Trophoblast cell (in vitro differentiated cells and primary cell): ENCODE measurements around the gene TRMT6.

Source experiments
- DNase-seq, 2 donors: peaks; one replicate each; pipeline ENCODE4 v3.0.0-alpha.2; 2016
- H2AFZ ChIP-seq: 2 replicates; pipeline ENCODE4 v1.6.1; 2013; ENCODE audit warnings: low read length, moderate library complexity, mild to moderate bottlenecking; ENCODE audit not compliant: insufficient read depth, poor library complexity
- H2AK5ac ChIP-seq: 2 replicates; pipeline ENCODE4 v1.6.1; 2013; ENCODE audit warnings: mild to moderate bottlenecking, low read length
- H2BK120ac ChIP-seq: 2 replicates; pipeline ENCODE4 v1.6.1; 2013; ENCODE audit warnings: low read length, mild to moderate bottlenecking, moderate library complexity; ENCODE audit not compliant: insufficient read depth, poor library complexity
- H2BK12ac ChIP-seq: 2 replicates; pipeline ENCODE4 v1.6.1; 2013; ENCODE audit warnings: mild to moderate bottlenecking, low read length, moderate library complexity
- H2BK5ac ChIP-seq: 2 replicates; pipeline ENCODE4 v1.6.1; 2013; ENCODE audit warnings: low read length, low read depth, moderate library complexity, mild to moderate bottlenecking; ENCODE audit not compliant: poor library complexity
- H3K14ac ChIP-seq: 2 replicates; pipeline ENCODE4 v1.6.1; 2013; ENCODE audit warnings: mild to moderate bottlenecking, low read length
- H3K18ac ChIP-seq: 2 replicates; pipeline ENCODE4 v1.6.1; 2013; ENCODE audit warnings: mild to moderate bottlenecking, low read length
- H3K23ac ChIP-seq: 2 replicates; pipeline ENCODE4 v1.6.1; 2013; ENCODE audit warnings: low read length
- H3K27ac ChIP-seq: 2 replicates; pipeline ENCODE4 v1.5.1; 2013; ENCODE audit warnings: low read depth, mild to moderate bottlenecking, inconsistent platforms, low read length, moderate library complexity
- H3K27me3 ChIP-seq: 2 replicates; pipeline ENCODE4 v1.6.1; 2013; ENCODE audit warnings: inconsistent platforms, mild to moderate bottlenecking, low read length, moderate library complexity; ENCODE audit not compliant: insufficient read depth
- H3K36me3 ChIP-seq, 2 experiments: 1 replicate in 1 of 2; 2 replicates in 1 of 2; pipeline ENCODE4 v1.6.1; 2013; ENCODE audit warnings: low read length in 2 of 2, mild to moderate bottlenecking in 2 of 2, moderate library complexity in 1 of 2; ENCODE audit not compliant: insufficient read depth in 2 of 2, control insufficient read depth in 1 of 2
- H3K4ac ChIP-seq: 2 replicates; pipeline ENCODE4 v1.6.1; 2013; ENCODE audit warnings: low read depth, mild to moderate bottlenecking, low read length, moderate library complexity
- H3K4me1 ChIP-seq, 2 experiments: 1 replicate in 1 of 2; 2 replicates in 1 of 2; pipeline ENCODE4 v1.6.1; 2013; ENCODE audit warnings: low read length in 2 of 2, mild to moderate bottlenecking in 2 of 2, moderate library complexity in 1 of 2; ENCODE audit not compliant: insufficient read depth in 2 of 2, control insufficient read depth in 1 of 2
- H3K4me2 ChIP-seq: 2 replicates; pipeline ENCODE4 v1.6.1; 2013; ENCODE audit warnings: inconsistent platforms, mild to moderate bottlenecking, low read length, moderate library complexity
- H3K4me3 ChIP-seq: 2 replicates; pipeline ENCODE4 v1.5.1; 2013; ENCODE audit warnings: mild to moderate bottlenecking, low read depth, low read length, inconsistent platforms
- H3K79me1 ChIP-seq: one replicate; pipeline ENCODE4 v1.6.1; 2013; ENCODE audit warnings: low read length
- H3K79me2 ChIP-seq: 2 replicates; pipeline ENCODE4 v1.6.1; 2013; ENCODE audit warnings: low read length, mild to moderate bottlenecking; ENCODE audit not compliant: control insufficient read depth, insufficient read depth, poor library complexity
- H3K9ac ChIP-seq: 2 replicates; pipeline ENCODE4 v1.6.1; 2013; ENCODE audit warnings: mild to moderate bottlenecking, low read length
- H3K9me3 ChIP-seq: 2 replicates; pipeline ENCODE4 v1.6.1; 2013; ENCODE audit warnings: low read depth, mild to moderate bottlenecking, control low read depth, inconsistent platforms, low read length; ENCODE audit not compliant: insufficient read depth
- H4K12ac ChIP-seq: 2 replicates; pipeline ENCODE4 v1.6.1; 2013; ENCODE audit warnings: low read depth, mild to moderate bottlenecking, low read length, moderate library complexity
- H4K8ac ChIP-seq: 2 replicates; pipeline ENCODE4 v1.6.1; 2013; ENCODE audit warnings: low read depth, mild to moderate bottlenecking, low read length, moderate library complexity
- H4K91ac ChIP-seq: one replicate; pipeline ENCODE4 v1.6.1; 2013; ENCODE audit warnings: low read depth, mild to moderate bottlenecking, low read length, moderate library complexity
- WGBS: extraction: QIAGEN DNeasy Blood & Tissue Kit; methylation state at CpG from one replicate; pipeline ENCODE4 v1.1.7; 2013; ENCODE audit warnings: missing lambda C conversion rate; ENCODE audit not compliant: insufficient read length, insufficient coverage; ENCODE audit errors: extremely low coverage; 5-methylcytosine and 5-hydroxymethylcytosine counted together

Gene TRMT6

GRCh38 chr20:5893621-5894020 is 56.7 kb downstream of the TRMT6 start:
- Histone ChIP-seq H3K4me3 (no peak overlapping the region), H3K27ac (no peak overlapping the region), H4K12ac (no peak overlapping the region), H2AK5ac (no peak overlapping the region), H2BK12ac (no peak overlapping the region), H3K14ac (no peak overlapping the region), H3K79me2 (no peaks in the 10 kb centered on the region), H2BK120ac (no peak overlapping the region), H3K9me3 (no peaks in the 10 kb centered on the region), H3K23ac (no peak overlapping the region), H4K91ac (no peak overlapping the region), H3K18ac (no peak overlapping the region), H3K9ac (no peak overlapping the region), H3K36me3 (no peaks in the 10 kb centered on the region), H3K4ac (no peak overlapping the region), H2BK5ac (no peak overlapping the region), H3K4me1 (no peaks in the 10 kb centered on the region), H4K8ac (no peak overlapping the region), H3K27me3 (no peaks in the 10 kb centered on the region), H3K79me1 (no peaks in the 10 kb centered on the region), H3K4me2 (no peak overlapping the region), H2AFZ (no peak overlapping the region)
- WGBS, result no CpG with 5 or more reads among the region's 2 CpGs
- DNase-seq, result no peak

- WGBS, result no CpG with 5 or more reads among the region's 3 CpGs
- Histone ChIP-seq H3K4me2 (no peak overlapping the region), H3K9me3 (no peaks in the 10 kb centered on the region)
Measured at GRCh38 chr20:5893052-5893451, 57.3 kb downstream of the TRMT6 start.

GRCh38 chr20:5890773-5891441 is 59.4 kb downstream of the TRMT6 start:
- no peak overlapping the region for H4K91ac ChIP-seq
- no CpG with 5 or more reads among the region's 10 CpGs for WGBS
- no peak overlapping the region for H3K14ac ChIP-seq

More at GRCh38 chr20:5893052-5893451, 57.3 kb downstream of the TRMT6 start:
- H4K91ac ChIP-seq, result no peak overlapping the region
- H3K18ac ChIP-seq, result no peak overlapping the region
- no peak overlapping the region for H3K4ac ChIP-seq
- H3K4me3 ChIP-seq, result no peak overlapping the region
- no peaks in the 10 kb centered on the region for H3K36me3 ChIP-seq
- H3K14ac ChIP-seq, result no peak overlapping the region
- no peak overlapping the region for H2BK5ac ChIP-seq
- no peak overlapping the region for H3K27ac ChIP-seq
- no peaks in the 10 kb centered on the region for H3K79me1 ChIP-seq
- DNase-seq, result peak; percentile 69 to 93
- H3K79me2 ChIP-seq, result no peaks in the 10 kb centered on the region
- H2AK5ac ChIP-seq, result no peak overlapping the region
- no peak overlapping the region for H4K12ac ChIP-seq
- no peak overlapping the region for H2BK120ac ChIP-seq
- no peak overlapping the region for H2BK12ac ChIP-seq
- no peak overlapping the region for H2AFZ ChIP-seq
- no peak overlapping the region for H3K23ac ChIP-seq
- H3K4me1 ChIP-seq, result no peaks in the 10 kb centered on the region
- H4K8ac ChIP-seq, result no peak overlapping the region
- no peaks in the 10 kb centered on the region for H3K27me3 ChIP-seq
- H3K9ac ChIP-seq, result no peak overlapping the region

GRCh38 chr20:5888041-5888440 is 62.3 kb downstream of the TRMT6 start:
- no CpG with 5 or more reads among the region's 1 CpG for WGBS
- Histone ChIP-seq H3K23ac (no peak overlapping the region), H3K4me3 (no peak overlapping the region), H4K12ac (no peak overlapping the region), H3K4me2 (no peak overlapping the region), H3K4me1 (no peaks in the 10 kb centered on the region), H3K27ac (no peak overlapping the region), H2AK5ac (no peak overlapping the region), H3K9me3 (no peaks in the 10 kb centered on the region), H3K9ac (no peak overlapping the region), H4K8ac (no peak overlapping the region), H2AFZ (no peak overlapping the region), H3K14ac (no peak overlapping the region), H3K4ac (no peak overlapping the region), H3K18ac (no peak overlapping the region), H2BK120ac (no peak overlapping the region), H2BK5ac (no peak overlapping the region), H3K79me2 (no peaks in the 10 kb centered on the region), H3K36me3 (no peaks in the 10 kb centered on the region), H4K91ac (no peak overlapping the region), H3K27me3 (no peaks in the 10 kb centered on the region), H3K79me1 (no peaks in the 10 kb centered on the region), H2BK12ac (no peak overlapping the region)
- no peak for DNase-seq

More at GRCh38 chr20:5890773-5891441, 59.4 kb downstream of the TRMT6 start:
- Histone ChIP-seq H2BK12ac (no peak overlapping the region), H2AK5ac (no peak overlapping the region), H4K12ac (no peak overlapping the region), H3K27me3 (no peaks in the 10 kb centered on the region), H2AFZ (no peak overlapping the region), H2BK5ac (no peak overlapping the region), H3K18ac (no peak overlapping the region), H3K23ac (no peak overlapping the region), H3K9me3 (no peaks in the 10 kb centered on the region), H4K8ac (no peak overlapping the region), H3K36me3 (no peaks in the 10 kb centered on the region), H3K27ac (no peak overlapping the region), H3K79me1 (no peaks in the 10 kb centered on the region), H3K4ac (no peak overlapping the region), H3K4me3 (no peak overlapping the region), H3K9ac (no peak overlapping the region), H3K4me1 (no peaks in the 10 kb centered on the region), H3K79me2 (no peaks in the 10 kb centered on the region), H3K4me2 (no peak overlapping the region), H2BK120ac (no peak overlapping the region)
- DNase-seq, result peak; percentile 36 to 75
